Rectal smooth muscle tissue (tissue), 1 donor: ENCODE data around the gene ARRB2.

Source experiments
- H3K27ac ChIP-seq: one replicate; pipeline ENCODE4 v1.7.0; 2013; ENCODE audit warnings: low read depth, low read length, inconsistent platforms
- H3K27me3 ChIP-seq: one replicate; pipeline ENCODE4 v1.7.0; 2013; ENCODE audit warnings: low read length; ENCODE audit not compliant: control insufficient read depth, insufficient read depth
- H3K36me3 ChIP-seq: one replicate; pipeline ENCODE4 v1.7.0; 2013; ENCODE audit warnings: low read length; ENCODE audit not compliant: control insufficient read depth, insufficient read depth
- H3K4me1 ChIP-seq: one replicate; pipeline ENCODE4 v1.7.0; 2013; ENCODE audit warnings: low read length; ENCODE audit not compliant: control insufficient read depth, insufficient read depth
- H3K4me3 ChIP-seq: one replicate; pipeline ENCODE4 v1.7.0; 2013; ENCODE audit warnings: low read length
- H3K9ac ChIP-seq: one replicate; pipeline ENCODE4 v1.7.0; 2013; ENCODE audit warnings: low read length

The ARRB2 gene

GRCh38 chr17:4751932-4752331 is 41.5 kb downstream of the ARRB2 start:
- peaks cover 5% of the 10 kb centered on the region for H3K27me3 ChIP-seq
- no peak overlapping the region for H3K27ac ChIP-seq

GRCh38 chr17:4753392-4753791 is 43.0 kb downstream of the ARRB2 start:
- H3K9ac ChIP-seq = no peak overlapping the region

More at GRCh38 chr17:4751932-4752331, 41.5 kb downstream of the ARRB2 start:
- Histone ChIP-seq H3K36me3 (no peaks in the 10 kb centered on the region), H3K9ac (no peak overlapping the region), H3K4me3 (no peak overlapping the region), H3K4me1 (no peaks in the 10 kb centered on the region)

GRCh38 chr17:4759776-4760236 is 49.4 kb downstream of the ARRB2 start:
- Histone ChIP-seq H3K4me3 (no peak overlapping the region), H3K27me3 (peaks cover under 1% of the 10 kb centered on the region), H3K36me3 (no peaks in the 10 kb centered on the region), H3K4me1 (no peaks in the 10 kb centered on the region), H3K27ac (no peak overlapping the region), H3K9ac (no peak overlapping the region)

More at GRCh38 chr17:4753392-4753791, 43.0 kb downstream of the ARRB2 start:
- Histone ChIP-seq H3K27ac (no peak overlapping the region), H3K4me1 (no peaks in the 10 kb centered on the region), H3K36me3 (no peaks in the 10 kb centered on the region), H3K4me3 (no peak overlapping the region), H3K27me3 (peaks cover 2% of the 10 kb centered on the region)

GRCh38 chr17:4764595-4764994 is 54.2 kb downstream of the ARRB2 start:
- Histone ChIP-seq H3K27me3 (no peaks in the 10 kb centered on the region), H3K36me3 (no peaks in the 10 kb centered on the region), H3K27ac (no peak overlapping the region), H3K4me1 (no peaks in the 10 kb centered on the region), H3K4me3 (no peak overlapping the region), H3K9ac (no peak overlapping the region)

GRCh38 chr17:4766201-4766600 is 55.8 kb downstream of the ARRB2 start:
- Histone ChIP-seq H3K4me1 (no peaks in the 10 kb centered on the region), H3K27me3 (no peaks in the 10 kb centered on the region), H3K9ac (no peak overlapping the region), H3K27ac (peak overlapping the region; percentile 45), H3K36me3 (no peaks in the 10 kb centered on the region), H3K4me3 (no peak overlapping the region)

- peak overlapping the region; percentile 45 for H3K27ac ChIP-seq
- no peak overlapping the region for H3K9ac ChIP-seq
- H3K4me1 ChIP-seq = no peaks in the 10 kb centered on the region
- H3K27me3 ChIP-seq = no peaks in the 10 kb centered on the region
- H3K4me3 ChIP-seq = no peak overlapping the region
- H3K36me3 ChIP-seq = no peaks in the 10 kb centered on the region
Observed at GRCh38 chr17:4766723-4767122, 56.3 kb downstream of the ARRB2 start.

- no peak overlapping the region for H3K4me3 ChIP-seq
- H3K9ac ChIP-seq = no peak overlapping the region
- H3K4me1 ChIP-seq = no peaks in the 10 kb centered on the region
- H3K36me3 ChIP-seq = no peaks in the 10 kb centered on the region
- no peak overlapping the region for H3K27ac ChIP-seq
- no peaks in the 10 kb centered on the region for H3K27me3 ChIP-seq
Observed at GRCh38 chr17:4768298-4768697, 57.9 kb downstream of the ARRB2 start.

- Histone ChIP-seq H3K27ac (no peak overlapping the region), H3K27me3 (no peaks in the 10 kb centered on the region), H3K36me3 (no peaks in the 10 kb centered on the region), H3K4me1 (no peaks in the 10 kb centered on the region), H3K4me3 (no peak overlapping the region), H3K9ac (no peak overlapping the region)
Observed at GRCh38 chr17:4769628-4770027, 59.2 kb downstream of the ARRB2 start.
